SK-N-SH (cell line): ENCODE measurements around the gene AGO1. TPM values are rescaled to one million over a fixed set of nuclear protein-coding genes. Genes with fewer than 3 reads are reported as not detected.
"Not testable (repeated sequence)": the region's sequence is repeated elsewhere in the genome, so short reads cannot be mapped to it uniquely, and the experiment has no call there.

ENCODE experiments used
- CTCF ChIA-PET: fragments of 300-600, 350-600 bp; formaldehyde crosslinking; extraction: SDS; loops from one replicate; lab custom pipeline; 2021; lab: Yijun Ruan, JAX
- POLR2A ChIA-PET: fragments of 350-600 bp; sonication (Branson Sonifier 250); formaldehyde crosslinking; extraction: SDS; loops from one replicate; lab custom pipeline; 2020; ENCODE audit warnings: antibody characterized with exemption, inconsistent platforms; lab: Yijun Ruan, JAX
- DNase-seq: peaks from one replicate; pipeline ENCODE4 v3.0.0; 2012
- H2AFZ ChIP-seq: fragments of 200-600 bp; sonication (generic); 2 replicates; pipeline ENCODE4 v1.8.1; 2016; ENCODE audit warnings: antibody characterized with exemption, mild to moderate bottlenecking, low read depth
- H3F3A ChIP-seq: fragments of 200-600 bp; sonication (generic); replicated peaks from 2 replicates; pipeline ENCODE3; 2016; ENCODE audit warnings: antibody characterized with exemption, mild to moderate bottlenecking; ENCODE audit not compliant: insufficient read depth
- H3K27ac ChIP-seq, 2 experiments: fragments of 200-500 bp in 1 of 2; fragments of 200-600 bp in 1 of 2; sonication (Bioruptor generic) in 1 of 2; sonication (generic), shearing (Covaris generic) in 1 of 2; 2 replicates each; pipeline versions ENCODE4 v1.5.1 to v1.6.1; 2014 to 2016; ENCODE audit warnings: low read depth in 2 of 2, inconsistent platforms in 1 of 2, low read length in 1 of 2, mild to moderate bottlenecking in 1 of 2, mixed read lengths in 1 of 2
- H3K27me3 ChIP-seq: fragments of 200-600 bp; sonication (generic), shearing (Covaris generic); 2 replicates; pipeline ENCODE4 v1.6.1; 2016; ENCODE audit warnings: mixed run types; ENCODE audit not compliant: insufficient read depth
- H3K36me3 ChIP-seq, 2 experiments: fragments of 200-500 bp in 1 of 2; fragments of 200-600 bp in 1 of 2; sonication (Bioruptor generic) in 1 of 2; sonication (generic) in 1 of 2; replicated peaks in 1 of 2; 2 replicates each; pipeline versions ENCODE3 to v1.5.1; 2014 to 2016; ENCODE audit warnings: low read length in 1 of 2, mild to moderate bottlenecking in 1 of 2; ENCODE audit not compliant: insufficient read depth in 2 of 2, control insufficient read depth in 1 of 2
- H3K4me1 ChIP-seq, 2 experiments: fragments of 200-500 bp in 1 of 2; fragments of 200-600 bp in 1 of 2; sonication (Bioruptor generic) in 1 of 2; sonication (generic), shearing (Covaris generic) in 1 of 2; 2 replicates each; pipeline versions ENCODE4 v1.5.1 to v1.6.1; 2014 to 2016; ENCODE audit warnings: low read depth in 1 of 2, low read length in 1 of 2, mixed run types in 1 of 2; ENCODE audit not compliant: insufficient read depth in 2 of 2, control insufficient read depth in 1 of 2
- H3K4me2 ChIP-seq: fragments of 200-600 bp; sonication (generic), shearing (Covaris generic); 2 replicates; pipeline ENCODE4 v1.6.1; 2017; ENCODE audit warnings: mixed run types
- H3K4me3 ChIP-seq, 2 experiments: fragments of 200-500 bp in 1 of 2; fragments of 200-600 bp in 1 of 2; sonication (Bioruptor generic) in 1 of 2; sonication (generic), shearing (Covaris generic) in 1 of 2; 2 replicates each; pipeline versions ENCODE4 v1.5.1 to v1.8.1; 2014 to 2016; ENCODE audit warnings: low read depth in 2 of 2, inconsistent platforms in 1 of 2, low read length in 1 of 2, mild to moderate bottlenecking in 1 of 2, mixed read lengths in 1 of 2, moderate library complexity in 1 of 2
- H3K79me2 ChIP-seq: fragments of 200-600 bp; sonication (generic); 2 replicates; pipeline ENCODE4 v1.8.1; 2017; ENCODE audit warnings: mild to moderate bottlenecking; ENCODE audit not compliant: insufficient read depth
- H3K9ac ChIP-seq: fragments of 200-600 bp; sonication (generic); 2 replicates; pipeline ENCODE4 v1.6.1; 2017; ENCODE audit warnings: mixed run types
- H3K9me2 ChIP-seq: fragments of 200-600 bp; sonication (generic); 2 replicates; pipeline ENCODE4 v1.6.1; 2017; ENCODE audit warnings: mixed run types
- H3K9me3 ChIP-seq: fragments of 200-600 bp; sonication (generic); 2 replicates; pipeline ENCODE4 v1.6.1; 2017; ENCODE audit warnings: mixed run types, mild to moderate bottlenecking, moderate library complexity
- H4K20me1 ChIP-seq: fragments of 200-600 bp; sonication (generic); 2 replicates; pipeline ENCODE4 v1.6.1; 2017; ENCODE audit warnings: mild to moderate bottlenecking, mixed run types; ENCODE audit not compliant: insufficient read depth
- EP300 ChIP-seq, 2 experiments: IDR thresholded peaks; 2 replicates each; pipeline versions ENCODE4 v1.4.0 to v1.6.1; 2012; ENCODE audit warnings: borderline replicate concordance in 1 of 2, low read depth in 1 of 2, low read length in 1 of 2
- GABPA ChIP-seq: IDR thresholded peaks from 2 replicates; pipeline ENCODE4 v1.4.0; 2012; ENCODE audit warnings: low read depth, mild to moderate bottlenecking
- IRF3 ChIP-seq: fragments of 150-350 bp; IDR thresholded peaks from 2 replicates; pipeline ENCODE4 v1.6.1; 2016; ENCODE audit warnings: mild to moderate bottlenecking, low read depth, low read length
- MAX ChIP-seq: IDR thresholded peaks from 2 replicates; pipeline ENCODE4 v1.4.0; 2012; ENCODE audit warnings: low read depth
- MXI1 ChIP-seq: IDR thresholded peaks from 2 replicates; pipeline ENCODE4 v1.6.1; 2012; ENCODE audit warnings: mild to moderate bottlenecking, low read depth, low read length, improper control_type of control experiment
- PBX3 ChIP-seq: IDR thresholded peaks from 2 replicates; pipeline ENCODE4; 2012
- RAD21 ChIP-seq: IDR thresholded peaks from 2 replicates; pipeline ENCODE4 v1.6.1; 2012; ENCODE audit warnings: mild to moderate bottlenecking, low read length
- REST ChIP-seq: IDR thresholded peaks from 2 replicates; pipeline ENCODE4 v1.6.1; 2012; ENCODE audit warnings: mild to moderate bottlenecking, low read depth, low read length, moderate library complexity
- RXRA ChIP-seq: IDR thresholded peaks from 2 replicates; pipeline ENCODE4 v1.4.0; 2012; ENCODE audit warnings: low read depth, mild to moderate bottlenecking, borderline replicate concordance
- SIN3A ChIP-seq: IDR thresholded peaks from 2 replicates; pipeline ENCODE4 v1.6.1; 2012; ENCODE audit warnings: low read depth, mild to moderate bottlenecking, low read length, moderate library complexity, borderline replicate concordance
- TAF1 ChIP-seq: IDR thresholded peaks from 2 replicates; pipeline ENCODE4 v1.6.1; 2012; ENCODE audit warnings: low read depth, mild to moderate bottlenecking, low read length, moderate library complexity, borderline replicate concordance
- TCF12 ChIP-seq: IDR thresholded peaks from 2 replicates; pipeline ENCODE4 v1.4.0; 2012
- WGBS: methylation state at CpG from one replicate; pipeline ENCODE4 v1.1.6; 2017; ENCODE audit warnings: low lambda C conversion rate; 5-methylcytosine and 5-hydroxymethylcytosine counted together
- polyA plus RNA-seq, 3 experiments: library from polyadenylated mRNA; depleted of rRNA; stranded (reverse); fragments of >200 nt; gene quantifications; 2 replicates each; pipeline ENCODE4 v1.2.3, GENCODE V29; 2012

AGO1 gene
- polyA plus RNA-seq, 1 of the 3 experiments (the other 2 are of a cell fraction), result 7.8 TPM

- TF ChIP-seq REST (no peak), TCF12 (no peak)
- TF ChIP-seq, all 33 proteins: peak for 0
Measured at GRCh38 chr1:35958558-35958957, 75.5 kb downstream of the AGO1 start (continued).

GRCh38 chr1:35959304-35959703, 76.3 kb downstream of the AGO1 start:
- H4K20me1 ChIP-seq, result no peaks in the 10 kb centered on the region; the same call in 1 of the 2 replicates
- H3K27me3 ChIP-seq, result no peaks in the 10 kb centered on the region
- DNase-seq, result no peak
- H3K27ac ChIP-seq, result no peak overlapping the region
- H3K9me2 ChIP-seq, result no peaks in the 10 kb centered on the region
- no peak overlapping the region for H3K9ac ChIP-seq
- H3K79me2 ChIP-seq, result peaks cover 27% of the 10 kb centered on the region
- CTCF ChIA-PET, result no interaction called here
- peaks cover 0 to 6% of the 10 kb centered on the region in 2 experiments for H3K36me3 ChIP-seq
- H2AFZ ChIP-seq, result no peak overlapping the region
- POLR2A ChIA-PET, result no interaction called here
- no peaks in the 10 kb centered on the region for H3K9me3 ChIP-seq
- WGBS, result 95% methylated on average over 3 of the region's 3 CpGs
- H3K4me1 ChIP-seq, result no peaks in the 10 kb centered on the region
- H3K4me3 ChIP-seq, result no peak overlapping the region
- no peak overlapping the region for H3K4me2 ChIP-seq
- H3F3A ChIP-seq, result peaks cover 9% of the 10 kb centered on the region
- TF ChIP-seq IRF3, result no peak
- no peak for TF ChIP-seq RAD21
- no peak for TF ChIP-seq SIN3A
- no peak for TF ChIP-seq TAF1
- no peak for TF ChIP-seq MAX
- TF ChIP-seq RXRA, result no peak
- no peak for TF ChIP-seq GABPA

- no peak overlapping the region for H2AFZ ChIP-seq
- POLR2A ChIA-PET, result no interaction called here
- H3K36me3 ChIP-seq, result peaks cover 1 to 3% of the 10 kb centered on the region in 2 experiments
- H3K4me3 ChIP-seq, result no peak overlapping the region
- no peaks in the 10 kb centered on the region for H3K9me2 ChIP-seq
- peaks cover 14% of the 10 kb centered on the region for H3F3A ChIP-seq
- TF ChIP-seq MXI1 (no peak), IRF3 (no peak), PBX3 (no peak), RAD21 (no peak), RXRA (no peak), EP300 (IDR thresholded peaks at IDR 0.05; ENCODE audit: borderline replicate concordance in 1 of 2, low read depth in 1 of 2, low read length in 1 of 2) (no peak)
- DNase-seq, result no peak
- peaks cover 36% of the 10 kb centered on the region for H3K79me2 ChIP-seq
- WGBS, result 86% methylated on average over 2 of the region's 2 CpGs
- no peak overlapping the region for H3K4me2 ChIP-seq
- no peaks in the 10 kb centered on the region for H3K4me1 ChIP-seq
- H3K27ac ChIP-seq, result no peak overlapping the region
- no peak overlapping the region for H3K9ac ChIP-seq
- H4K20me1 ChIP-seq, result no peaks in the 10 kb centered on the region; the same call in 1 of the 2 replicates
- CTCF ChIA-PET, result no interaction called here
- no peaks in the 10 kb centered on the region for H3K27me3 ChIP-seq
- no peaks in the 10 kb centered on the region for H3K9me3 ChIP-seq
Measured at GRCh38 chr1:35962952-35963351, 79.9 kb downstream of the AGO1 start.

GRCh38 chr1:35964277-35964676, 81.3 kb downstream of the AGO1 start:
- CTCF ChIA-PET, H3K4me1 ChIP-seq, H3K27me3 ChIP-seq: not testable (repeated sequence)

More at GRCh38 chr1:35964277-35964676, 81.3 kb downstream of the AGO1 start:
- H3K4me3 ChIP-seq, H3K27ac ChIP-seq, H3K9me2 ChIP-seq, H3K9me3 ChIP-seq, H4K20me1 ChIP-seq, H2AFZ ChIP-seq, POLR2A ChIA-PET, H3K4me2 ChIP-seq, DNase-seq, H3K9ac ChIP-seq, H3F3A ChIP-seq: not testable (repeated sequence)
- Histone ChIP-seq H3K79me2 (peaks cover 39% of the 10 kb centered on the region), H3K36me3 (peaks cover 6 to 12% of the 10 kb centered on the region in 2 experiments)
- WGBS, result 96% methylated on average over 1 of the region's 1 CpG
